H1 (cell line): ENCODE data around the gene FOXP2. TPM values are rescaled to one million over a fixed set of nuclear protein-coding genes. Genes with fewer than 3 reads are reported as not detected.

ENCODE experiments used
- CBX5 ChIP-seq: fragments of 300-800, 300-1000 bp; sonication (generic); IDR thresholded peaks from 2 replicates; pipeline ENCODE4 v1.7.1; 2016; ENCODE audit warnings: antibody characterized with exemption, low read length, low read depth
- CHD7 ChIP-seq: fragments of 300-600 bp; sonication (generic); IDR thresholded peaks from 2 replicates; pipeline ENCODE4 v1.7.1; 2012; ENCODE audit warnings: low read length, moderate library complexity, mild to moderate bottlenecking, inconsistent platforms; ENCODE audit not compliant: insufficient replicate concordance
- CTBP2 ChIP-seq: IDR thresholded peaks from 2 replicates; pipeline ENCODE4 v1.7.0; 2011; ENCODE audit warnings: borderline replicate concordance, mild to moderate bottlenecking, moderate library complexity, mixed read lengths, low read length; ENCODE audit not compliant: insufficient read depth, insufficient read length
- GTF2F1 ChIP-seq: IDR thresholded peaks from 2 replicates; pipeline ENCODE4 v1.6.1; 2012; ENCODE audit warnings: low read depth, low read length, improper control_type of control experiment, borderline replicate concordance
- MAFK ChIP-seq: IDR thresholded peaks from 2 replicates; pipeline ENCODE4 v1.6.1; 2012; ENCODE audit warnings: low read depth, mild to moderate bottlenecking, improper control_type of control experiment, low read length
- SP2 ChIP-seq: IDR thresholded peaks from 2 replicates; pipeline ENCODE4 v1.6.1; 2012; ENCODE audit warnings: mild to moderate bottlenecking, low read length, inconsistent platforms
- SUZ12 ChIP-seq: fragments of 200-600 bp; sonication (generic); IDR thresholded peaks from 2 replicates; pipeline ENCODE4 v1.6.1; 2012; ENCODE audit warnings: mild to moderate bottlenecking, inconsistent platforms, low read length, moderate library complexity, mixed read lengths
- TCF12 ChIP-seq: IDR thresholded peaks from 2 replicates; pipeline ENCODE4 v1.6.1; 2011; ENCODE audit warnings: low read depth, mild to moderate bottlenecking, low read length
- polyA plus RNA-seq, 7 experiments: library from polyadenylated mRNA; depleted of rRNA in 3 of 7; stranded (reverse) in 5 of 7; unstranded in 2 of 7; fragments of >200 nt in 5 of 7; fragments of 200-250 nt in 2 of 7; gene quantifications; 1 replicate in 5 of 7; 2 replicates in 1 of 7; 4 replicates in 1 of 7; pipeline versions ENCODE4 v1.2.1 to v1.2.3, GENCODE V29; 2011 to 2013; ENCODE audit warnings: missing spikeins in 2 of 7, mixed read lengths in 2 of 7
- total RNA-seq: library from RNA; stranded (reverse); fragmentation: NEBNext Ultra II Directional; extraction: Animal tissue kit (Norgen Biotek cat#: 25700); gene quantifications from 2 replicates; pipeline ENCODE4 v1.2.1, GENCODE V29; 2021

The FOXP2 gene
- total and polyA plus RNA-seq, 2 of the 8 experiments (the other 6 are each of a cell fraction or from before 2014, with no cell fraction given): 0.09 to 0.43 TPM

- TF ChIP-seq CHD7 (no peak), CBX5 (no peak), CTBP2 (no peak), TCF12 (no peak), SP2 (no peak), SUZ12 (no peak), GTF2F1 (no peak), MAFK (no peak)
Measured at GRCh38 chr7:114589436-114589835, 174.8 kb downstream of the FOXP2 start (continued).
